Occipital lobe (tissue), 2 donors: Measurements from ENCODE around the gene OSBPL8. TPM values are rescaled to one million over a fixed set of nuclear protein-coding genes. Genes with fewer than 3 reads are reported as not detected.
"Not testable (repeated sequence)": the region's sequence is repeated elsewhere in the genome, so short reads cannot be mapped to it uniquely, and the experiment has no call there.

Experiments
- DNase-seq: peaks from one replicate; lab custom pipeline; 2025; lab: John Stamatoyannopoulos, UW
- total RNA-seq: library from RNA; depleted of rRNA; stranded (reverse); fragments of >200 nt; gene quantifications from one replicate; pipeline ENCODE4 v1.2.3, GENCODE V29; 2014

Gene OSBPL8
- total RNA-seq, 1 donor from 2014 or later = 187 TPM

DNA sequence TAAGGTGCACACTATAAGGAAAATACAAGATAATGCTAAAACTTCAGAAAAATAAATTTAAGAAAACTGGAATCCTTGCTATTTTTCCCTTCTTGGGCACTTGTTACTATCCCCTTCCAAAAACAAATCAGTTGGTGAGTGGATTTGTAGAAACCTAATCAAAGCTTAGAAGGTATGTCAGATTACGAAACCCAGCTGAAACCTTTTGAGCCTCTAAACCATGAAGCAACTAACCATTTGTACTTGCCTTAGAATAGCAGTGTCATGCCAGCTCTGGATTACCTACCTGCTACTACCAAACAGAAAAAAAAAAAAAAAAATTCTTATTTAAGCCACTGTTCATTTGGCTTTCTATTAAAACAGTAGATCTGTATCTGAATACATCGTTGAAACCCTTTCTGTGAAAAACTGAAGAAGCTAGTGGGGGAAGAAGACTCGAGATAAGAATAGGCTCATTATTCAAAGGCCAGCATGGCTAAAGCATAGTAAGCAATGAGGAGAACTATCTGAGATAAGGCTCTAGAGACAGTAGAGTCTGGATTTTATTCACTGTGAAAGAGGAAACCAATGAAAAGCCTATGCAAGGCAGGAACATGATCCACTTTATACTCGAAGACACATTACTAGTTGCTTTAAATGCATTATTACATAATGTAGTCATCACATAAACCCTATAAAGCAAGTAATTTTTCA lies 30.2 kb downstream of the OSBPL8 start:
- DNase-seq = no peak

GRCh38 chr12:76523408-76523807 lies 36.2 kb downstream of the OSBPL8 start:
- no peak for DNase-seq

DNA sequence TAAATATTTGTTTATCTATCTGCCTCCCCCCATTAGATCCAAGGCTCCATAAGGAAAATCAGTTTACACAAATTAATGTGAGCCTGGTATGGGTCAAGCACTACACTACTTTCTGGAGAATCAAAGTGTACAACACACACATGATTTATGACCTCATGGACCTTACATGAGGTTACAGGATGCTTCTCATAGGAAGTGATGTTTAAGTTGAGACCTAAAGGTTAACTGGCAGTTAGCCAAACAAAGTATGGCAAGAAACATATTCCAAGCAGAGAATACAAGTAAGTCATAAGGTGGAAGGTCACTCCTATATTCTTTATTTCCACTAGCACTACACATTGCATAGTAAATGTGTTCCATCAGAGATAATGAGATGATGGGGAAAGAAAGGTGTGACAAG lies 39.2 kb downstream of the OSBPL8 start:
- no peak for DNase-seq

GRCh38 chr12:76519538-76519937 lies 40.0 kb downstream of the OSBPL8 start:
- no peak for DNase-seq

DNA sequence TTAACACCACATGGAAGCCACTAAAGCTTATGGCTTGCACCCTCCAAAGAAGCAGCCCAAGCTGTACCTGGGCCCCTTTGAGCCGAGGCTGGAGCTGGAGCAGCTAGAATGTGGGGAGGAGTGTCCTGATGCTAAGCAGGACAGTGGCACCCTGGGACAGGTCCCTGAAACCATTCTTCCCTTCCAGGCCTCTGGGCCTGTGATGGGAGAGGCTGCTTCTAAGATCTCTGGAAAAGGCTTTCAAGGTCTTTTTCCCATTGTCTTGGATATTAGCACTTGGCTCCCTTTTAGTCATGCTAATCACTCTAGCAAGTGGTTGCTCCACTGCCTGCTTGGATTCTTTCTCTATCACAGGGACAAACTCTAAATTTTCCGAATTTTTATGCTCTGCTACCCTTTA lies 40.9 kb downstream of the OSBPL8 start:
- DNase-seq = no peak

DNA sequence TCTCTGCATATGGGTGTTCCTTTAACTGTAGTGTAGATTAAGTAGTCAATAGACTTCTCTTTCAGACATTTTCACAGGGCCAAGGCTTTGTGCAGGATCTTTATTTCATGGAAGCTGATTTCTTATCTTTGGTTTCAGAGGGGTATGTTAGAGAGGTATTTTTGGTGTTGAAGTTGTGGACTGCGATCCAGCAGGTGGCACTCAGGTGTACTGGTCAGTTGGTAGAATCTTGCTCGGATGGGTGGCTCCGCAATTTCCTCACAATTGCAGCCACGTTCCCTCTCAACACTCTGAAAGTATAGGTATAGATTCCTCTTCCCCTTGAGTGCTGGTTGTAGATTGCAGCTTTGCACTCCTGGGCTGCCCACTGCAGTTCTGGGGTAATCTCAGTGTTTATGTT lies 44.3 kb downstream of the OSBPL8 start:
- DNase-seq = no peak

DNA sequence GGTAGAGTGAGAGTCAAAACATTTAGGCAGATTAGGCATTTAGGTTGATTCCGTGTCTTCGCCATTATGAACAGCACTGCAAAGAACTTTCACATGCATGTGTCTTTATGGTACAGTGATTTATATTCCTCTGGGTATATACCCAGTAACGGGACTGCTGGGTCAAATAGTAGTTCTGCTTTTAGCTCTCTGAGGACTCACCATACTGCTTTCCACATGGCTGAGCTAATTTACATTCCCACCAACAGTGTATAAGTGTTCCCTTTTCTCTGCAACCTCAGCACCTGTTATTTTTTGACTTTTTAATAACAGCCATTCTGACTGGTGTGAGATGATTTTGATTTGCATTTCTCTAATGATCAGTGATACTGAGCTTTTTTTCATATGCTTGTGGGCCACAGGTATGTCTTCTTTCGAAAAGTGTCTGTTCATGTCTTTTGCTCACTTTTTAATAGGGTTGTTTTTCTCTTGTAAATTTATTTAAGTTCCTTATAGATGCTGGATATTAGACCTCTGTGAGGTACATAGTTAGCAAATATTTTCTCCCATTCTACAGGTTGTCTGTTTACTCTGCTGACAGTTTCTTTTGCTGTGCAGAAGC lies 48.4 kb downstream of the OSBPL8 start:
- not testable (repeated sequence) for DNase-seq

GRCh38 chr12:76508128-76508980 lies 51.2 kb downstream of the OSBPL8 start:
- DNase-seq = no peak

DNA sequence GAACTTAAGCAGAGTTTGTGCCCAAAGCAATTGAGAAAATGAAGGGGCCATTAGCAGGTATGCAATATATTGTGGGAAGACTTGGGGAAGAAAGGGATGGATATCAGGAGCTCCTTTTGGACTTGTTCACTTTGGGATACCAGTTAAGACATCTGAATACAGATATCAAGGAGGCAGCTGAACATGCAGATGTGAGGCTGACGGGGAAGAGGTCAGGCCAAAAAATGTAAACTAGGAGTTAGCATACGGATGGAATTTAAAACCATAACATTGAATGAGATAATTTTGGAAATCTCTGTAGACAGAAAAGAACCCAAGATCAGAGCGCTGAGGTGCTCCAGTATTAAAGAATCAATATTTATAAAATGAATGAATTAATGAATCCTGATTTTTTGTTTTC lies 53.4 kb downstream of the OSBPL8 start:
- no peak for DNase-seq

DNA sequence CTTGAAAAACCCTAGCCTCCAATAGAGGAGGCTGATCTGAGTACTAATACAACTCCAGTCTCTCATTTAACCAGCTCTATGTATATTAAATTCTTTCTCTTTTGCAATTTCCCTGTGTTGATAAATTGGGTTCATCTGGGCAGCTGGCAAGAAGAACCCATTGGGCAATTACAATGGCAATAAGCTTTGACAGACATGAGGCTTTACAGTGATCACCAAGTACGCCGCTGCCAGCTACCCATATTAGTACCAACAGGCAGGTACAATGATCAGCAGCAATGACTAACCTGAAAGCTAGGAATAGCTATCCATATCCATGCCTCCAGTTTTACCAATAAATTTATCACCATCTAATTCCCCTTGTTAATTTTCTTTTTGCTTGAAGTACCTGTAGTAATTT lies 54.5 kb downstream of the OSBPL8 start:
- DNase-seq = no peak

- DNase-seq = no peak
Observed at GRCh38 chr12:76504606-76505005, 55.0 kb downstream of the OSBPL8 start.

DNA sequence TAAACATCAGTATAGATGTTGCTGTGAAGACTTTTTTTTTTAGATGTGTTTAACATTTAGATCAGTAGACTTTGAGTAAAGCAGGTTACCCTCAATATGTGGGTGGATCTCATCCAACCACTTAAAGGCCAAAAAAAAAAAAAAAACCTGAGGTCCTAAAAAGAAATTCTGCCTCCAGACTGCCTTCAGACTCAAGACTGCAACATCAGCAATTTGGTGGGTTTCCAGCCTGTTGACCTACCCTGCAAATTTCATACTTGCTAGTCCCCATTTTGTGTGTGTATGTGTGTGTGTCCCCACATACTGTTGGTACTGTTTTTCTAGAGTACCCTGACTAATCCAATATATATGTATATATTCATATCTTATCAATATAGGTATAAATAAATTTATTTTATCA lies 55.6 kb downstream of the OSBPL8 start:
- no peak for DNase-seq

DNA sequence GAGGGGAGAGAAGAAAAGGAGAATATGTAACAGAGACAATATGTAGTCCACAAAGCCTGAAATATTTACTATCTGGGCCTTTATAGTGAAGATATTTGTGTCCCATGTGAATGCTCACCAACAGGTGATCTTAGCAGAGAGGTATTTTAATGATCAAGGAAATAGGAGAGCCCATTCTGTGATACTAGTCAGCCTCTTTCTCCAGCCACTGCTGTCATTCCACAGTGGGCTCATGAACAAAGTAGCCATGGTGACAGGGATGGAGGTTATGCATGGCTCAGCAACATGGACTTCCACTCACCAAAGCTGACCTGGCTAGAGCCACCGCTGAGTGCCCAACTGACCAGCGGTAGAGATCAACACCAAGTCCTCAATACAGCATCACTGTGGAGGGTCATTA lies 58.2 kb downstream of the OSBPL8 start:
- no peak for DNase-seq

- not testable (repeated sequence) for DNase-seq
Observed at GRCh38 chr12:76499136-76499535, 60.4 kb downstream of the OSBPL8 start.

- no peak for DNase-seq
Observed at GRCh38 chr12:76495556-76495955, 64.0 kb downstream of the OSBPL8 start.

DNA sequence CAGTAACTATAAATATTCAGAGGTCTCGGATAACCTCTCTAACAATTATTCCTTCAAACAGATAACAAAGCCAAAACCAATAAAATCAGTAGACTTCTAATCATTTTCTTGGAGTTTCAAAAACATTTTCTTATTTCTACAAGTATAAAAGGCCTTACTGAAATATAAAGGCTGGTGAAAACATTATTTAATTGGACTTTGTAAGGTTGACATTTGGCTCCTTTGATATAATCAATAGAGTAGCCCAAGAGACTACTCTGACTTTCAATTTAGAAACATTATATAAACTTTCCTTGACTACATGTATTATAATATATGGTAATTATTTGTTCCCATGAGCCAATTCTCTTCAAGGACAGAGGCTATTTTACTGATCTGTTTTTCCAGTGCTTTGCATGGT lies 68.3 kb downstream of the OSBPL8 start:
- no peak for DNase-seq

DNA sequence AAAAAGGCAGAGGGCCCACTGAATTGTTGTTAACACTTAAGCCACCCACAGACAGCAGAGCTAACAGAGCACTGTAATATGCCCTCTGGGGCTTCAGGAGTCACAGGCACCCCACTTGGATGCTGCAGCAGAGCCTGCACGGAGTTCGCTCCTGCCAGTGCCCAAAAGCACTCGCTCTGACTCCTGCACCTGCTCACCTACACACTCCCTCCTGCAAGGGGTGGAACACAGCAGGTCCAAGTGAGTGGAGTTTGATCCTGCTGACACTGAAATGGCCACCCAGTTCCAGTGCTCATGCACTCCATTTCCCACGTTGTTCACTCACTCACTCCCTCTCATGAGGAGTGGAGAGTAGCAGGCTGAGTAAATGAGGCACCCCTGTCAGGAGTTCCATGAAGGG lies 68.8 kb downstream of the OSBPL8 start:
- no peak for DNase-seq

GRCh38 chr12:76489737-76490136 lies 69.8 kb downstream of the OSBPL8 start:
- DNase-seq = no peak

DNA sequence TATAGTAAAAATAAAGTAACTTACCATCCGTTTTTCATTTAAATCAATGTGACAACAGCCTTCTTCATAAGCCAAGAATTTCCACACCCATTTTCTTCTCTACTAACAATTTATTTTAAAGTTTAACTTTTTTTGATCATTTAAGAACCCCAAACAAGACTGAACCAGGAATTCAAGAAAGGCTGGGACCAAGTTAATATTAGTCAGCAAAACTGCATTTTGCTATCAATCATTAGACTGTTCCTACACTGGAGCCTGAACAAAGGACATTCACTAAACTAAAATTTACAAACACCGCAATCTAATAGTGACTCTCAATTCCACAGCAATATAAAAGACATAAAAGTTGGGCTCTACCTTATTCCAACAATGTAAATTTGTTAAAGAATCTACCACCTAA lies 73.6 kb downstream of the OSBPL8 start:
- no peak for DNase-seq

DNA sequence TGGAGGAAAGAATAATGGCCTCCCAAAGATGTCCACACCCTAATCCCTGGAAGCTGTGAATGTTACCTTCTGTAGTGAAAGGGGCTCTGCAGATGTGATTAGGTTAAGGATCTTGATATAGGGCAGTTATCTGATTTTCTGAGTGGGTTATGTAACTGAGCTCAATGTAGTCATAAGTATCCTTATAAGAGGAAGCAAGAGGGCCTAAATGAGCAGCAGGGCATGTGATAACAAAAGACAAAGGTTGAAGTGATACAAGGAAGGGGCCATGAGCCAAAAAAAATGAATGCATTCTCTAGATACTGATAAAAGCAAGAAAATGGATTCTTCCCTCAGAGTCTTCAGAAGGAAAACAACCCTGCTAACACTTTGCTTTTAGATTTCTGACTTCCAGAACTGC lies 78.8 kb downstream of the OSBPL8 start:
- DNase-seq = no peak

GRCh38 chr12:76478045-76478444 lies 81.5 kb downstream of the OSBPL8 start:
- DNase-seq = no peak

- DNase-seq = not testable (repeated sequence)
Observed at GRCh38 chr12:76472862-76473261, 86.7 kb downstream of the OSBPL8 start.

GRCh38 chr12:76471579-76471978 lies 88.0 kb downstream of the OSBPL8 start:
- no peak for DNase-seq
